Activated CD4-positive, CD25-positive, alpha-beta regulatory T cell treated with anti-CD3 and anti-CD28 coated beads, Interleukin-2, amount 50 U/mL, for 16 hours (primary cell): ENCODE data around the gene CXADR.
"Not testable (repeated sequence)": the region's sequence is repeated elsewhere in the genome, so short reads cannot be mapped to it uniquely, and the experiment has no call there.

Experiments
- DNase-seq: peaks from one replicate; pipeline ENCODE4 v3.0.0-alpha.2; 2020; ENCODE audit warnings: low read depth, low spot score

Gene CXADR

GRCh38 chr21:17512253-17513213 is at the start of gene CXADR:
Gene CXADR, plus strand, starts transcription at chr21:17513043. Its CDS starts 87 bp downstream, at chr21:17513130.
- peak; percentile 22 for DNase-seq

- DNase-seq: no peak
These were observed 46.7 kb upstream of the CXADR start for GRCh38 chr21:17466166-17466565.

- no peak for DNase-seq
These were observed 45.5 kb upstream of the CXADR start for GRCh38 chr21:17467392-17467791.

GRCh38 chr21:17467829-17468228 is 45.0 kb upstream of the CXADR start:
- DNase-seq: no peak

GRCh38 chr21:17468698-17469097 is 44.1 kb upstream of the CXADR start:
- DNase-seq: no peak

GRCh38 chr21:17469727-17470126 is 43.1 kb upstream of the CXADR start:
- DNase-seq: no peak

GRCh38 chr21:17472182-17472581 is 40.7 kb upstream of the CXADR start:
- DNase-seq: no peak

GRCh38 chr21:17472592-17473271 is 40.1 kb upstream of the CXADR start:
- no peak for DNase-seq

GRCh38 chr21:17476006-17476405 is 36.8 kb upstream of the CXADR start:
- DNase-seq: no peak

- DNase-seq: not testable (repeated sequence)
These were observed 34.7 kb upstream of the CXADR start for GRCh38 chr21:17478156-17478555.

- no peak for DNase-seq
These were observed 33.2 kb upstream of the CXADR start for GRCh38 chr21:17479606-17480005.

GRCh38 chr21:17482928-17483327 is 29.9 kb upstream of the CXADR start:
- DNase-seq: no peak

GRCh38 chr21:17488620-17489019 is 24.2 kb upstream of the CXADR start:
- no peak for DNase-seq

GRCh38 chr21:17489565-17489964 is 23.3 kb upstream of the CXADR start:
- not testable (repeated sequence) for DNase-seq

- DNase-seq: no peak
These were observed 21.0 kb upstream of the CXADR start for GRCh38 chr21:17491716-17492414.

GRCh38 chr21:17492415-17493168 is 20.3 kb upstream of the CXADR start:
- DNase-seq: no peak

GRCh38 chr21:17494051-17494450 is 18.8 kb upstream of the CXADR start:
- no peak for DNase-seq

GRCh38 chr21:17495680-17496079 is 17.2 kb upstream of the CXADR start:
- DNase-seq: no peak

- DNase-seq: no peak
These were observed 15.5 kb upstream of the CXADR start for GRCh38 chr21:17497316-17497715.

- no peak for DNase-seq
These were observed 14.3 kb upstream of the CXADR start for GRCh38 chr21:17498586-17498985.
